Measurements from ENCODE around the gene CCDC191.

Gene CCDC191

DNA sequence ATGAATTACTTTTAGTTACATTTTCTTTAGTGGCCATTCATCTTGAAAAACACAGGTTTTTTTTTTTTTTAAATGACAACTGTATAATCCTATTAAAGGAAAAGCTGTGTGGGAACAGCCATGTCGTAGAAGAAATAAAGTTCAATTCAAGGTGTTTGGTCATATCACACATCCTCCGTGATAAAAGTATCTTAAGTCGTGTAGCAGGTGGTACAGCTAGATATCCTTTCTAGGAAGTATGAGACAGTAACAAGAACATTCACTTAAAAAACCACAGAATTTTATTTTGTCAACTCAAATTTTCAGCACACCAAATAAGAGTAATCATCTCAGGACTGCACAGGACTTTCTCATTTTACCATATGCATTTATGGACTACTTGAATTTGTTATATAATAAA, 92.4 kb downstream of the CCDC191 start:
- POLR2A ChIA-PET (ENCODE audit: low non-redundant PET) = no interaction called here
- no peak for TF ChIP-seq CTCF (conservative IDR thresholded peaks at IDR 0.05; ENCODE audit: low read depth)
- H3K27ac ChIP-seq = no peak overlapping the region
- DNase-seq (ENCODE audit: low spot score) = no peak
- CTCF ChIA-PET = no interaction called here

DNA sequence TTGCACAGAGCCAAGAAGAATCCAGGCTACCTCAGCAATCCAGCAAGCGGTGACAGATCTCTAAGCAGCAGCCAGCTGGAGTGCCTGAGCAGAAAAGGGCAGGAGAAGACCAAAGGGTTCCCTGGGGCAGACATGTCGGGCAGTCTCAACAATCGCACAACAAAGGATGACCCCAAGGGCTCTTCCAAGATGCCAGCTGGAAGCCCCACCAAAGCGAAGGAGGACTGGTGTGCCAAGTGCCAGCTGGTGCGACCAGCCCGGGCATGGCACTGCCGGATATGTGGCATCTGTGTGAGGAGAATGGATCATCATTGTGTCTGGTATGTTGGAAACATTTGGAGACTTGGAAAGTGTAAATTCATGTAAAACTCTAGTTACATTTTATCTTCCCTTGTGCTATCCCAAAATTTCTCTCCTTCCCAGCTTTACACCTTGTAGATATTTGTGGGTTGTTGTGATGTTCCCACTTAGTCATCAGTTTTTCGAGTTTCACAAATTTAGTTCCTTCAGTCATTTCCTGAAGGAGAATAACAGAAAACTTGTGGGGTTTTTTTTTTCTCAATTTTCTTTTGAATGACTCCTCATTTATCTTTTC, 102.1 kb downstream of the CCDC191 start:
- ChIA-PET CTCF (interaction anchor here (0.6 to 0.8 kb wide), 2 partner anchors 16 to 110 kb away, joined by 4 to 8 read pairs; no protein-coding TSS in a partner anchor), POLR2A (ENCODE audit: low non-redundant PET) (no interaction called here)
- H3K27ac ChIP-seq = no peak overlapping the region
- no peak for DNase-seq (ENCODE audit: low spot score)
- TF ChIP-seq CTCF (conservative IDR thresholded peaks at IDR 0.05; ENCODE audit: low read depth) = no peak

GRCh38 chr3:113953677-113954076, 102.6 kb downstream of the CCDC191 start:
- TF ChIP-seq CTCF (conservative IDR thresholded peaks at IDR 0.05; ENCODE audit: low read depth) = no peak
- ChIA-PET POLR2A (ENCODE audit: low non-redundant PET) (no interaction called here), CTCF (interaction anchor here (0.8 kb wide), 1 partner anchor 109 kb away, joined by 4 read pairs; no protein-coding TSS in a partner anchor)
- DNase-seq (ENCODE audit: low spot score) = no peak
- H3K27ac ChIP-seq = no peak overlapping the region

GRCh38 chr3:113952921-113953320, 103.4 kb downstream of the CCDC191 start:
- DNase-seq (ENCODE audit: low spot score) = no peak
- TF ChIP-seq CTCF (conservative IDR thresholded peaks at IDR 0.05; ENCODE audit: low read depth) = no peak
- H3K27ac ChIP-seq = no peak overlapping the region
- ChIA-PET CTCF (no interaction called here), POLR2A (ENCODE audit: low non-redundant PET) (no interaction called here)

DNA sequence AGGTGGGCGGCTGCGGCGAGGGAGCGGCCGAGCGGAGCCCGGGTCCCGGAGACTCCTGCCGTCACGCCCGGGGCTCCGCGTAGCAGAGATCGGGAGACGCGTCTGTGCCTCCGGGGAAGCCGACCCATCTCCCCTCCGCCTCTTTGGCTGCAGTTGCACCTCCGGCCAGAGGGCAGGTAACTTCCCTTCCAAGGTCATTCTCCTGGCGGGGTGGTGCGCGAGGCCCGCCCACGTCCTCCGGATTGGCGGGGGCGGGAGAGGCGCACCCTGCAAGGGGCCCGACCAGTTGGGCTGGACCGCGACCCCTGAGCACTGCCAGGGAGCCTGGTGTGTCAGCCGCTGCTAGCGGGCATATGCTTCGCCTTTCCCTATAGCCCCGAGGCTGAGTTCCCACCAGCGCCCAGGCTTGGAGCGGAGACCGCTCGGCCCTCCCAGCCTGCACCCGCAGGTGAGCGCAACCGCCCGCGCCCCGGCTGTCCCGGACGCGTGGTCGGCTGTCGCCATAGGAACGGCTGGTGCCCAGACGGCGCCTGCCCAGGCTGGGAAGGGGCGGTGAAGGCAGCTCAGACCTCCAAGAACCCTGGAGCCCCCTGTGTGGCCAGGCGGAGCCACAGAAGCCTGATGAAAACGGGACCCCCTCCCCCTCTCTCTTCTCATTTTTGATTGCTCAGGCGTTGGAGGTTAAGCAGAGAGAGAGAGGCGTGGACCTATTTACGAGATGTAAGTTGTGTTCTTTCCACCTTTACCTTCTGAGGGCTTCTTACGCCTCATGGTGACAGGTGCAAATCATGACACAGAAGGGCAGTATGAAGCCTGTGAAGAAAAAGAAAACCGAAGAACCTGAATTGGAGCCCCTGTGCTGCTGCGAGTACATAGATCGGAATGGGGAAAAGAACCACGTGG, 108.1 kb downstream of the CCDC191 start:
- POLR2A ChIA-PET (ENCODE audit: low non-redundant PET) = no interaction called here
- TF ChIP-seq CTCF (conservative IDR thresholded peaks at IDR 0.05; ENCODE audit: low read depth) = no peak
- H3K27ac ChIP-seq = peak overlapping the region; percentile 73
- peak; percentile 18 for DNase-seq (ENCODE audit: low spot score)
- CTCF ChIA-PET = interaction anchor here (0.6 kb wide), 1 partner anchor 15 kb away, joined by 3 read pairs; no protein-coding TSS in a partner anchor

DNA sequence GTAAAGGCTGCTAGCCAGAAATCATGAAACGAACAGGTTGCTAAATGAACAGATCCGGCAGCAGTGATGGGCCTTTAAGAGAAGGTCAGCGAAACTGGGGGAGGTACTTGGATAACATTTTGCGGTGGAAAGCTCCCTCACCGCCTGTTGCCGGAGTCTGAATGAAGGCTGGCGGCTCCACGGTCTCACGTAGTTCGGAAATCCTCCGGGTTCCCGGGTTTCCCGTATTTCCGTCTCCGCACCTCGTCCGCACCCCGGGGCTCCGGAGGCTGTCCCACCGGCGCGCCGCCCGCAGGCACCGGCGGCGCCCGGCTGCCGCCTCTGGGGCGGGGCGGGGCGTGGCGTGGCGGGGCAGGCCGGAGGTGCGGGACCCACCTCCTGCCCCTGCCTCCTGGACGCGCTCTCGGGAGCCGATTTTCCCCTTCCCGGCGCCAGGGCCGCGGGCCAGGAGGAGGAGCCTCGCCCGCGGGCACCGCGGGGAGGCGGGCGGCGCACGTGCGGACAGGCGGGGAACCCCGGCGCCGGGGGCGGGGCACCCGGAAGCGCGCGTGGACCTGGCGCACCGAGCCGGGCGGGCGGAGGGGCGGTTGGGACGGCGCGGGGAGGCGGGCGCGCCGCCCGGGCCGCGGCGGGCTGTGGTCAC, 108.8 kb downstream of the CCDC191 start, which contains the start of gene ZDHHC23:
TSS of gene ZDHHC23 (plus strand) at position 642 of the 643 bp plus-strand sequence. CDS start 790 bp downstream, outside the sequence.
- DNase-seq (ENCODE audit: low spot score) = peak; percentile 73
- H3K27ac ChIP-seq = peak within 1 kb of the TSS; percentile 73
- ChIA-PET CTCF (no interaction called here), POLR2A (ENCODE audit: low non-redundant PET) (no interaction called here)
- no peak for TF ChIP-seq CTCF (conservative IDR thresholded peaks at IDR 0.05; ENCODE audit: low read depth)
